H7 (cell line): ENCODE results near the gene RFX5. TPM values are rescaled to one million over a fixed set of nuclear protein-coding genes. Genes with fewer than 3 reads are reported as not detected.
A peak's percentile ranks its signal among the peaks of the same experiment; 100 is the strongest.

Experiments
- DNase-seq: peaks from one replicate; pipeline ENCODE4 v3.0.0; 2012
- H3K27me3 ChIP-seq: 2 replicates; pipeline ENCODE4 v1.6.0; 2011; ENCODE audit warnings: mild to moderate bottlenecking, low read length; ENCODE audit not compliant: control insufficient read depth, insufficient read depth
- H3K36me3 ChIP-seq: replicated peaks from 2 replicates; pipeline ENCODE4 v1.5.1; 2011; ENCODE audit warnings: low read length; ENCODE audit not compliant: control insufficient read depth, insufficient read depth
- H3K4me3 ChIP-seq: 2 replicates; pipeline ENCODE4 v1.5.1; 2011; ENCODE audit warnings: low read depth, mild to moderate bottlenecking, control low read depth, low read length, moderate library complexity; ENCODE audit not compliant: insufficient read depth
- total RNA-seq: library from RNA; depleted of rRNA; stranded (reverse); fragments of >200 nt; shearing (Covaris generic); gene quantifications from 2 replicates; pipeline ENCODE4 v1.2.3, GENCODE V29; 2014

RFX5 gene
- total RNA-seq, 1 experiment from 2014 or later: 74.9 TPM

DNA sequence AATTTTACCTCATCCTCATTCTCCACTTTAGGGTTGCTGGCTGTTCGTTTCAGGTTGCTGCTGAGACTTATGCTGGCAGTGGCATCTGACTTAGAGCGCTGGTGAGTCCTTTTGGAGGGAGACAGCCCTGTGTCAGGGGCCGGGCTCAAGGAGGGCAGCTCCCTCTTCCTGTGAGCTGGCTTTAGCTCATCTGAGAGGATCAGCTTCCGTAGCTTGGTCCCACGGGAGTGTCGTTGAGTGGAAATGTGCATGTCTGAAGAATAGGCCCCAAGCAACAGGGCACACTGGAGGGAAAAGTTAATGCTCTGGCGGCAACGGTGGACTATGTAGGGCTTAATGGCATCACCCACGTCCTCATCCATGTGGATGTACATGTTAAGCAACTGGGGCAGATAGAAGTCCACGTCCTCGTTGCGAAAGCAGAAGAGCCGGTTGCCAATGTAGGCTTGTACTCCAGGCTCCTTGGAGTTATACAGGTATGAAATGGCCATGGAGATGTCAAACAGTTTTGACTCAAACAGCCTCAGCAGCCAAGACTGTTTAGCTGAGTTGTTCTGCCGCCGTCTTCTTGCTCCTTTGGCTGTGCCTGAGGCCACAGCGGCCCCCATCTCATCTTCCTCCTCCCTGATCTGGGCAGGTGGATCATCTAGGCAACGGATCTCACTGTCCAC is 31.4 kb downstream of the RFX5 start:
- Histone ChIP-seq H3K4me3 (no peak overlapping the region), H3K27me3 (no peaks in the 10 kb centered on the region), H3K36me3 (peaks cover 3% of the 10 kb centered on the region)
- no peak for DNase-seq

- Histone ChIP-seq H3K4me3 (no peak overlapping the region), H3K36me3 (peaks cover 3% of the 10 kb centered on the region), H3K27me3 (no peaks in the 10 kb centered on the region)
- DNase-seq: no peak
Observed at GRCh38 chr1:151314137-151314875, 32.7 kb downstream of the RFX5 start.

DNA sequence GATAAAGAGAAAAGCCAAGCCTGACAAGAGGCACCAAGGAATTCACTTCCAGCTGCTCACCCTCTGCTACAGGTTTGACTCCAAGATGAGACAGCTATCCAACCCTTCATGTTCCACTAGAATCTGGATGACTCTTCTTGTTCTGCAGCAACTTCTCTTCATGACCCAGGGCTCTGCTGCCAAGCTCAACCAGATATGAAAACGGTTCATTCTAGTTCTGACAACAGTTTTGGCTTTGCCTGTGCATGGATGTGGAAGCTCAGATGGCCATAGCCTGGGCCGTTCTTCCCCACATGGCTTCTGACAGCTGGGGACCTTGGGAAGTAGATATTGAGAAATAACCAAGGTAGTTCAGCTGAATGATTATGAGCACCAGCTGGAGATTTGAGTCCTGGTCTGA is 33.6 kb downstream of the RFX5 start:
- Histone ChIP-seq H3K27me3 (no peaks in the 10 kb centered on the region), H3K36me3 (peaks cover 5% of the 10 kb centered on the region), H3K4me3 (no peak overlapping the region)
- DNase-seq: no peak

- Histone ChIP-seq H3K36me3 (peaks cover 5% of the 10 kb centered on the region), H3K27me3 (no peaks in the 10 kb centered on the region), H3K4me3 (no peak overlapping the region)
- no peak for DNase-seq
Observed at GRCh38 chr1:151312826-151313225, 34.2 kb downstream of the RFX5 start.

- no peaks in the 10 kb centered on the region for H3K27me3 ChIP-seq
- H3K36me3 ChIP-seq: peaks cover 6% of the 10 kb centered on the region
- no peak for DNase-seq
- no peak overlapping the region for H3K4me3 ChIP-seq
Observed at GRCh38 chr1:151312411-151312810, 34.6 kb downstream of the RFX5 start.

- Histone ChIP-seq H3K4me3 (no peak overlapping the region), H3K36me3 (peaks cover 8% of the 10 kb centered on the region), H3K27me3 (no peaks in the 10 kb centered on the region)
- DNase-seq: no peak
Observed at GRCh38 chr1:151311589-151312331, 35.3 kb downstream of the RFX5 start.

GRCh38 chr1:151311011-151311410 is 36.0 kb downstream of the RFX5 start:
- no peak for DNase-seq
- Histone ChIP-seq H3K27me3 (no peaks in the 10 kb centered on the region), H3K4me3 (no peak overlapping the region), H3K36me3 (peaks cover 11% of the 10 kb centered on the region)

- Histone ChIP-seq H3K36me3 (peaks cover 13% of the 10 kb centered on the region), H3K4me3 (no peak overlapping the region), H3K27me3 (no peaks in the 10 kb centered on the region)
- peak; percentile 64 for DNase-seq
Observed at GRCh38 chr1:151309811-151310323, 37.2 kb downstream of the RFX5 start.

- DNase-seq: peak; percentile 74
- Histone ChIP-seq H3K27me3 (no peaks in the 10 kb centered on the region), H3K36me3 (peaks cover 15% of the 10 kb centered on the region), H3K4me3 (no peak overlapping the region)
Observed at GRCh38 chr1:151294742-151295462, 52.1 kb downstream of the RFX5 start.

- DNase-seq: no peak
- peaks cover 24% of the 10 kb centered on the region for H3K36me3 ChIP-seq
- H3K27me3 ChIP-seq: no peaks in the 10 kb centered on the region
- H3K4me3 ChIP-seq: no peak overlapping the region
Observed at GRCh38 chr1:151293093-151293492, 54.0 kb downstream of the RFX5 start.

DNA sequence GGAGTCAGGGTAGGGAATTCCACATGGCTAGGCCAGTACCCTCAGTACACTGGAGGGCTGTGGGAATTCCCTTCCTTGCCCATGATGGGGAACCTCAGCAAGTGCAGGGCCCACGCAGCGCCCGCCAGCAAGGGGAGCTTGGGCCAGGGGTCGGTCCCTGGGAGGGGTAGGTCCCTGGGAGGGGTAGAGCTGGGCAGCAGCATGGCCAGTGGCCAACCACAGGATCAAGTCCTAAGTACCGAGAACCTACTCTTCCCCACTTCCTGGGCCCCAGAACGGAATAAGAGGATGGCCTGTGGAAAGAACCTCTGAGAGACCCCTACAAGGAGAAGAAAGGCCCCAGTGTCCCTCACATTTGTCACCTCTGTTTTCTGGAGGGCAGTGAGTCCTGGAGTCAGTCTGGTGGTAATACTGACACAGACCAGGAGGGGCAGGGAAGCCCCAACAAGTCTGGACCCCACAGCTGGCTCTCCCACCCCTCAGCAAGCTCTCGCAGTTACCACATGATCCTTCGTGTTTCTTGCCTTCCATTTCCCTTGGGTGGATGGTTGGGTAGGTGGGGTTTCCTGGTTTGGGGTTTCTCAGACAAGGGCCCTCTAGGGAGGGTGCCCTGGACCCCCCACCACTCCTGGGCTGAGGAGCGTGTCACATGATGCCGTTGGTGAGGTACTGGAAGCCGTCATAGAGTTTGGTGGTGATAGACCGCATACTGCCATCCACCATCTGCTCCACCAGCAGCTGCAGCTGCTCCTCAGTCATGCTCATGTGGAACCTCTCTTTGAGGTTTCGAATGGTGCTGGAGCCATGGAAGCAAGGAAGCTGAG is 54.6 kb downstream of the RFX5 start:
- Histone ChIP-seq H3K27me3 (no peaks in the 10 kb centered on the region), H3K36me3 (peaks cover 27% of the 10 kb centered on the region), H3K4me3 (no peak overlapping the region)
- peak; percentile 78 for DNase-seq

DNA sequence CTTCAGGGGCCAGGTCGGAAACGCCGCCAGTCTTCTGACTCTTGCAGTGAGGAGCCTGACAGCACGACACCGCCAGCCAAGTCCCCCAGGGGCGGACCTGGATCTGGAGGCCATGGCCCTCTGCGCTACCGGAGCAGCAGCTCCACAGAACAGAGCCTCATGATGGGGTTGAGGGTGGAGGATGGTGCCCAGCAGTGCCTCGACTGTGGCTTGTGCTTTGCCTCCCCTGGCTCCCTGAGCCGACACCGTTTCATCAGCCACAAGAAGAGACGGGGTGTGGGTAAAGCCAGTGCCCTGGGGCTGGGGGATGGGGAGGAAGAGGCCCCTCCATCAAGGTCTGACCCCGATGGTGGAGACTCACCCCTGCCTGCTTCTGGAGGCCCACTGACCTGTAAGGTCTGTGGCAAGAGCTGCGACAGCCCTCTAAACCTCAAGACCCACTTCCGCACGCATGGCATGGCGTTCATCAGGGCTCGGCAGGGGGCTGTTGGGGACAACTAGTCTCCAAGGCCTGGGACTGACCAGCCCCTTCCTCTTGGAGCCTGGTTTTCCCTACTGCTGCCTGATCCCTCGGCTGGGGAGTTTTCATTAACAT is 56.2 kb downstream of the RFX5 start:
- H3K4me3 ChIP-seq: no peak overlapping the region
- DNase-seq: peak; percentile 53
- no peaks in the 10 kb centered on the region for H3K27me3 ChIP-seq
- H3K36me3 ChIP-seq: peaks cover 41% of the 10 kb centered on the region
